Activated naive CD4-positive, alpha-beta T cell treated with anti-CD3 and anti-CD28 coated beads, Interleukin-2, amount 10 ng/mL, durations not matched to agents 7 days and 5 days (primary cell): ENCODE results near the gene IL31RA.

Source experiments
- CTCF ChIA-PET: fragments of 350-600 bp; sonication (Branson Sonifier 250); formaldehyde crosslinking; loops from one replicate; lab custom pipeline; 2021; ENCODE audit warnings: antibody characterized with exemption; lab: Charles Lee
- DNase-seq: peaks from one replicate; pipeline ENCODE4 v3.0.0-alpha.2; 2020
- H3K27ac Mint-ChIP-seq: one replicate; pipeline ENCODE4 v1.8.0; 2021; ENCODE audit warnings: mild to moderate bottlenecking, moderate library complexity, mixed read lengths
- H3K27me3 Mint-ChIP-seq: one replicate; pipeline ENCODE4 v1.8.0; 2021; ENCODE audit warnings: mild to moderate bottlenecking, mixed read lengths
- H3K36me3 Mint-ChIP-seq: one replicate; pipeline ENCODE4 v1.8.0; 2021; ENCODE audit warnings: mixed read lengths
- H3K4me1 Mint-ChIP-seq: one replicate; pipeline ENCODE4 v1.8.0; 2021; ENCODE audit warnings: mixed read lengths
- H3K4me3 Mint-ChIP-seq: one replicate; pipeline ENCODE4 v1.8.0; 2021; ENCODE audit warnings: mild to moderate bottlenecking, moderate library complexity, mixed read lengths
- H3K9me3 Mint-ChIP-seq: one replicate; pipeline ENCODE4 v1.8.0; 2021; ENCODE audit warnings: mixed read lengths

IL31RA gene

DNA sequence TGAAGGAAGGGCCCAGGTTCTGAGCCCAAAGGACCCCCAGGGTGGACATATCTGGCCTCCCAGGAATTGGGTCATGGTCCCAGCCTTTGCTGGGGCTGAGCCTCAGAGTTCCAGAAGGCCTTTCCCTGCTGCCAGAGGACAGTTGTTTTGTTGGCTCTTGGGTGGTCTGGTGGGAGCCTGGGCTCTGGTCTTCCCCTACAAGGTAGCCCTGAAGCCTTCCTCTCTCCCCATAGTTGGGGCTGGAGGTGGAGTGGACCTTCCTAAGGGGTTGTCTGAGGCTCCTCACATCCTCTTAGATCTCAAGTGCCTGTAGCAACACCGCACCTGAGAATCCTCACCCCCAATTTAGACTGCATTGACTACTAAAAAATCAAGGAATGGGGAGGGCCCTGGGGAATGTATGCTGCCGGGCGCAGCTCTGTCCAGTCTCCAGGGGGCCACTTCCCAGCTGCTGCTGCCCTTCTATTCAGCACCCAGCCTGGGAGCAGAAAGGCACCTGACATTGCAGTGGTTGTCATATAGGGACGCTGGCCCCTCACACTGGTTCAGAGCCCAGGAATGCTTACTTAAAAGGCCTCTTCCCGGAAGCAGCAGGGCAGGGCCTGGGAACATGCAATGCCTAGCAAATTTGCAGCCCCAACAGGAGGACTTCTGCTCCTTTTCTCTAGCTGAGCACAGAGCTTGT, 66.4 kb downstream of the IL31RA start:
- H3K4me3 Mint-ChIP-seq: no peak overlapping the region
- peaks cover 5% of the 10 kb centered on the region for H3K27me3 Mint-ChIP-seq
- no peak for DNase-seq
- no peak overlapping the region for H3K27ac Mint-ChIP-seq
- H3K4me1 Mint-ChIP-seq: peaks cover 24% of the 10 kb centered on the region
- no peaks in the 10 kb centered on the region for H3K9me3 Mint-ChIP-seq
- CTCF ChIA-PET: interaction anchor here (1.5 kb wide), 1 partner anchor 226 kb away, joined by 3 read pairs; no protein-coding TSS in a partner anchor
- no peaks in the 10 kb centered on the region for H3K36me3 Mint-ChIP-seq

DNA sequence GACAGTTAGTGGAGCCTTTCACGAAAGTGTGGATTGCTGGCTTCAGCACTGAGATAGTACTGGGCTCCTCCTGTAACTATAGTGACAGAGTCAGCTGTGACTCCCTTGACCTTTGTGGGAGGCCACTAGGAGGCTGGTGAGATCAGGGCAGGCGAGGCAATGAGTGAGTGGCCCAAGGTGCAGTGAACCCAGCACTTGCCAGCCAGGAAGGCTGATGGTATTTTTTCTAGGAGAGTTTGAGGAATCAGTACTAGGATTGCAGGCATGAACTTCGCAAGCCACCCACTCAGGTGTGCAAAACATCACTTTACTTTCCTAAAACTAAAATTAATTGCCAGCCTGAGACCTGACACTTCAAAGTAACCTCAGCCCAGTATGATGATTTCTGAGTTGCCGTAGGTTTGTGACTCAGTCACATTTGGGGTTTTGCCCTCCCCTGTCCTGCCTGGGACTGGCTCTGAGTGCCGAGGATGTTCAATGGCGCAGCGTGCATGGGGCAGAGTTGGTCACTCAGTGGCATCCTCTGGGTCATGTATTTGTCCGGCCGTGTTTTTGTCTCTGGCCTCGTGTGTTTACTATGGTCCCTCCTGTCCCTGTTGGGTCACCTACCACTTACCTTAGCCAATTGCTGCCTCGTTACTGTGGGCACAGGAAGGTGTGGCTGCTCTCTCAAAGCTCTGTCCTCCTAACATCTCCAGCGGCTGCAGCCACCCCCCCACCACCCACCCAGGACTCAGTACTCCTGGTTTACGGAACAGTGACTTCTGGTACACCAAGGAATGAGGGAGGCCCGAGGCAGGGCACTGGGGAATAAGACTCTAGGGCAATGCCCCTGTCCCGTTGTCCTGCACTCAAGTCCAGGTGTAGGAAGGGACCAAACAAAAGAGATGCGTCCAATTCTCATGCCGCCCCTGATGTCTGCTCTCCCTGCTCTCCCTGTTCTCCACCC, 67.2 kb downstream of the IL31RA start:
- H3K9me3 Mint-ChIP-seq: no peaks in the 10 kb centered on the region
- H3K4me1 Mint-ChIP-seq: peaks cover 30% of the 10 kb centered on the region
- CTCF ChIA-PET: interaction anchor here (1.5 kb wide), 1 partner anchor 227 kb away, joined by 3 read pairs; no protein-coding TSS in a partner anchor
- H3K27ac Mint-ChIP-seq: no peak overlapping the region
- peaks cover 5% of the 10 kb centered on the region for H3K27me3 Mint-ChIP-seq
- H3K36me3 Mint-ChIP-seq: no peaks in the 10 kb centered on the region
- H3K4me3 Mint-ChIP-seq: no peak overlapping the region
- no peak for DNase-seq

DNA sequence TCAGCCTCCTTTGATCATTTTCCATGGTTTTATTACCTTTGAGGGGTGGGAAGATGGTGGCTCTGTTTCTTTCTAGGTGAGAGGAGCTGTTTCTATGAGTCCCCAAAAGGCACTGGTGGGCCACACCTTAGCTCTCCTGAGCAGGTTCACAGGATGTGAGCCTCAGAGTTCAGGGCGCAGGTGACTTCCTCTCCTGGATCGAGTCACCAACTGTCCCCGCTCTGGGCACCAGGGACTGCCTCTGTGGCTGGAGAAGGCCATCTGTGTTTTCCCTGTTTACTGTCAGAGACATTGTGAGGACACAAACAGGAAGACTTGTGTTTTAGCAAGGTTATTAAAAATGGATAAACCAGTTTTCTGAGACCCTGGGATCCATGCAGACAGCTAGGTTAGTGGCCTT, 68.5 kb downstream of the IL31RA start:
- H3K4me1 Mint-ChIP-seq: peaks cover 37% of the 10 kb centered on the region
- H3K36me3 Mint-ChIP-seq: no peaks in the 10 kb centered on the region
- no peak overlapping the region for H3K4me3 Mint-ChIP-seq
- DNase-seq: peak; percentile 37
- no peak overlapping the region for H3K27ac Mint-ChIP-seq
- peaks cover 10% of the 10 kb centered on the region for H3K27me3 Mint-ChIP-seq
- CTCF ChIA-PET: interaction anchor here (1.0 kb wide), 2 partner anchors 64 to 152 kb away, joined by 3 to 4 read pairs; no protein-coding TSS in a partner anchor
- no peaks in the 10 kb centered on the region for H3K9me3 Mint-ChIP-seq

DNA sequence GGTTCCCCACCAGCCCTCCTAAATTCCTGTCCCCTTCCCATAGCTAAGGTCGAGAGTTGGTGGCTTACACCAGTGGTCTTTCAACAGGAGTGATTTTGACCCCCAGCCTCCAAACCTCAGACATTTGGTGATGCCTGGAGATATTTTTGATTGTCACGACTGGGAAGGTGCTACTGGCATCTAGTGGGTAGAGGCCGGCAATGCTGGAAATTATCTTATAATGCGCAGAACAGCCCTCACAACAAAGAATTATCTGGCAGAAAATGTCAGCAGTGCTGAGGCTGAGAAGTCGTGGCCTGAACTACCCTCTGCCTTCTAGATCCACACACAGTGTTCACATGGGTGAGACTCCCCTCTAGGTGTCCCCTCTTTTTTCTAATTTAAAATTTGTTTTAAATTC, 69.6 kb downstream of the IL31RA start:
- CTCF ChIA-PET: interaction anchor here (0.7 to 1.0 kb wide), 4 partner anchors 65 to 280 kb away, joined by 3 to 4 read pairs (median 4); no protein-coding TSS in a partner anchor
- Mint-ChIP-seq H3K9me3 (no peaks in the 10 kb centered on the region), H3K4me3 (no peak overlapping the region), H3K4me1 (peaks cover 40% of the 10 kb centered on the region), H3K27ac (no peak overlapping the region), H3K36me3 (no peaks in the 10 kb centered on the region), H3K27me3 (peaks cover 14% of the 10 kb centered on the region)
- DNase-seq: no peak

DNA sequence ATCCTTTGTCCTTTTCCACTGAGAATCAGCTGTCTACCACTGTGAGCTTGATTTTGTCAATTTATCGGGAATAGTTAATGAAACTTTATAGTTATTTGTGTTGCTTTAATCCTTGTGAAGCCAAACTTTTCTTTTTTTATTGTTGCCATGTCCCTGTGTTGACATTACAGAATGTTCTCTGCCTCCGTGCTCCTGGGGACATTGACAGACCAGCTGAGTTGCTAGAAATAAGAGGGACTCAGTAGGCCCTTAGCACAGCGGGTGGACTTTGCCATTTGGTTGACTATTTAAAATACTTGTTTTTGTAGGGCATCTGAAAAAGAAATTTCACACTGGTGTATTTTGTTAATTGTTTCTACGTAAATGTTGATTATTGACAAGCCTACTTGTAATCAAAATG, 70.5 kb downstream of the IL31RA start:
- H3K36me3 Mint-ChIP-seq: no peaks in the 10 kb centered on the region
- no peak for DNase-seq
- peaks cover 40% of the 10 kb centered on the region for H3K4me1 Mint-ChIP-seq
- H3K27ac Mint-ChIP-seq: no peak overlapping the region
- peaks cover 15% of the 10 kb centered on the region for H3K27me3 Mint-ChIP-seq
- H3K4me3 Mint-ChIP-seq: no peak overlapping the region
- H3K9me3 Mint-ChIP-seq: no peaks in the 10 kb centered on the region
- CTCF ChIA-PET: interaction anchor here (0.7 to 1.0 kb wide), 5 partner anchors 33 to 750 kb away, joined by 3 to 4 read pairs (median 3); no protein-coding TSS in a partner anchor

DNA sequence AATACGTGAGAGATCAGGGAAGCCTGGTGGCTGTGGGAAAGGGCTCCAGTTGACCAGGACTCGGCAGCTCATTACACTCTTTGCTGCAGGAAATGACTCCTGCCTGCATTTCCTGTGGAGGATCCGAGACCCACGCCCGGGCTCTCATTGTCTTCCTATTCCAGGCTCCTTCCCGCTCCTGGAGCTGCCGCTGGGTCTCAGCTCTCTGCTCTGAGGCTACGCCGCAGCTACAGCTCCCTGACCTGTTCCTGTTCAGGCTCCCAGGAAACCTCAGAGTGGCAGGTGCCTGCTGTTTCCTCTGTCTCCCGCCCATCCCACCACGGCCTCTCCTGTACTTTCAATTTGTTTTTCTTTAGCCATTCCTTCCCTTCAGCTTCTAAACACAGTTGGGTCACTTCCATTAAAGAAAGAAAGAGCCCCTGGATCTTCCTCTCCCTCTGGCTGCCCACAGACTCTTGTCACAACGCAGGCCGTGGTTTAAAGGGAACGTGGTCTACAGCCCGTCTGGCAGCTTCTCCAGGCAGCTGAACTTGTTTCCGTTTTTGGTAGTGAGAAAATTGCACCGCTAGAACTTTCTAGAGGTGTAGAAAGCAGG, 72.1 kb downstream of the IL31RA start:
- no peaks in the 10 kb centered on the region for H3K9me3 Mint-ChIP-seq
- peak; percentile 43 for DNase-seq
- peak overlapping the region; percentile 79 for H3K4me3 Mint-ChIP-seq
- peaks cover 17% of the 10 kb centered on the region for H3K27me3 Mint-ChIP-seq
- no peaks in the 10 kb centered on the region for H3K36me3 Mint-ChIP-seq
- CTCF ChIA-PET: interaction anchor here (1.3 to 2.6 kb wide), 4 partner anchors 9 to 232 kb away, joined by 3 to 11 read pairs (median 4); no protein-coding TSS in a partner anchor
- H3K4me1 Mint-ChIP-seq: peaks cover 37% of the 10 kb centered on the region
- peak overlapping the region; percentile 65 for H3K27ac Mint-ChIP-seq

DNA sequence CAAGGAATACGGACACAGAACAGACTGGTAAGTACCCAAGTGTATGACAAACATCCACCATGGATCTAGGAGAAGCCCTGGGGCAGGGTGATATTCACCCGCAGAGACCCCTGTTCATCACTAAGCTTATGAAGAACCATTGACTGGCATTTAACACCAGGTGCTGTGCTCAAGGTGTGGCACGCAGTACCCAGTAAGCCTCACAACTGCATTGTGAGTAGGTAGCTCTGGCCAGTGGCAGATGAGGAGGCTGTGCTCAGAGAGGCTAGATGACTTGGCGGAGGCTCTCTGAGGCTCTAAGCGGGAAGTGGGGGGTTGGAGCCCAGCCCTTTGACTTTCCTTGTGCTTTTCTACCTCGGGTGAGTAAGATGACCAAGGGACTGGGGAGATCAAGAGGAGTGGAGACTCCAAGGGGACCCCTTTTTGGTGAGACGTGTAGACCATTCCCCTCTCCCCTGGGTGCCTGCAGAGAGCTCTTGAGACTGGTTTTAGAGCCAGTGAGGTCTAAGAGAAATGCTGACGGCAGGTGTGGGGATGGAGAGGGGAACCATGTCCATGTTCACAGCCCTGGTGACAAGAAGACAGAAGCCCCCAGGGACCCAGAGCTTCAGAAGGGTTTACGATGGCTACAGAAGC, 72.8 kb downstream of the IL31RA start:
- peaks cover 34% of the 10 kb centered on the region for H3K4me1 Mint-ChIP-seq
- H3K27me3 Mint-ChIP-seq: peaks cover 17% of the 10 kb centered on the region
- CTCF ChIA-PET: interaction anchor here (0.6 to 2.6 kb wide), 5 partner anchors 9 to 232 kb away, joined by 3 to 11 read pairs (median 3); no protein-coding TSS in a partner anchor
- no peak overlapping the region for H3K27ac Mint-ChIP-seq
- H3K36me3 Mint-ChIP-seq: no peaks in the 10 kb centered on the region
- peak overlapping the region; percentile 79 for H3K4me3 Mint-ChIP-seq
- H3K9me3 Mint-ChIP-seq: no peaks in the 10 kb centered on the region
- no peak for DNase-seq

DNA sequence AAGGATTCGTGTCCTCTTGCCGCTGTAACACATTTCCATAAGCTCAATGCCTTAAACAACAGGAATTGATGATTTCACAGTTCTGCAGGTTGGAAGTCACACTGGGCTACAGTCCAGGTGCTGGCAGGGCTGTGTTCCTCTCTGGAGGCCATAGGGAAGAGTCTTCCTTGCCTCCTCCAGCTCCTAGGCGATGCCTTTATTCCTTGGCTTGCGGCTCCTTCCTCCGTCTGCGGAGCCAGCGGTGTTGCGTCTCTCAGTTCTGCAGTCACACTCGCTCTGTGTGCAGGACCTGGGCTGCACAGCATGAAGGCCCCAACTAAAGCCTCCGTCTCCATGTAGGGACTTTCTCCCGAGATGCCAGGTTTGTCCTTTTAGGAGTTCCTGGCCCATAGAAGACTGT, 73.6 kb downstream of the IL31RA start:
- peaks cover 17% of the 10 kb centered on the region for H3K27me3 Mint-ChIP-seq
- CTCF ChIA-PET: interaction anchor here (2.6 kb wide), 1 partner anchor 12 kb away, joined by 11 read pairs; no protein-coding TSS in a partner anchor
- no peak overlapping the region for H3K27ac Mint-ChIP-seq
- DNase-seq: no peak
- no peaks in the 10 kb centered on the region for H3K9me3 Mint-ChIP-seq
- no peak overlapping the region for H3K4me3 Mint-ChIP-seq
- H3K4me1 Mint-ChIP-seq: peaks cover 27% of the 10 kb centered on the region
- no peaks in the 10 kb centered on the region for H3K36me3 Mint-ChIP-seq

DNA sequence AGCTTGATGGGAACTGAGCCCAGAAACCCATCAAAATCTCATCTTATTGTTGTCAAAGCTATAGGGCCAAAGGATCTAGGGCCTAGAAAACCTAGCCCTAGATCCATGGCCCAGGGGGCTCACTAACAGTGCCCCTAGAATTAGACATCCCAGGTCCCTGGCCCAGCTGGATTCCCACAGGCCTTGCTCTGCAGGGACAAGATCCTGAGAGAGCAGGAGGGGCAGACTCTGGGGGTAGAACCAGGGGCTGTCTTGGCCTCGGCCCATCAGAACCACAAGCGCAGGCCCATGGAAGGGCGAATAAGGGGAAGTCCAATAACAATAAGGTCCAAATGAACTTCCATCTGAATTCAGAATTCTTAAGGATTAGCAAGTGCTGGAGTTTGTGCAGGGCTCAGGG, 74.0 kb downstream of the IL31RA start:
- peaks cover 17% of the 10 kb centered on the region for H3K27me3 Mint-ChIP-seq
- no peak for DNase-seq
- no peaks in the 10 kb centered on the region for H3K9me3 Mint-ChIP-seq
- CTCF ChIA-PET: interaction anchor here (2.6 kb wide), 1 partner anchor 12 kb away, joined by 11 read pairs; no protein-coding TSS in a partner anchor
- no peak overlapping the region for H3K27ac Mint-ChIP-seq
- no peak overlapping the region for H3K4me3 Mint-ChIP-seq
- H3K36me3 Mint-ChIP-seq: no peaks in the 10 kb centered on the region
- peaks cover 22% of the 10 kb centered on the region for H3K4me1 Mint-ChIP-seq

DNA sequence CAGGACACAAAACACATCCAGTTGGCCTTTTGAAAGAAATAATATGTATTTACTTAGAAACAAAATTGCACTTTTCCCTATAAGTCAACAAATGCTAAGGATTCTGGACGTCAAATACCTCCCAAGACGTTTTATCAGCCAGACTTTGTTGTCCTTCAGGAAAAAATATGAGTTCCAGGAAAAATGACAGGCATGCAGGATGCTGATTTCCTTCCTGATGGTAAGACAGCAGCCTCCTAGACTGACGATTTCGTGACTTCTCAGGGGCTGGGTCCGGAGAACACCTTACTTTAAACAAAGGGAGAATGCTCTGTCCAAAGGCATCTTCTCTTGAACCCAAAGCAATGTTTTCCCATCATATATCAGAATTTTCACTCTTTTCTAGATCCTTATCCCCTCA, 74.6 kb downstream of the IL31RA start:
- H3K4me1 Mint-ChIP-seq: peaks cover 20% of the 10 kb centered on the region
- no peaks in the 10 kb centered on the region for H3K9me3 Mint-ChIP-seq
- CTCF ChIA-PET: no interaction called here
- H3K27ac Mint-ChIP-seq: no peak overlapping the region
- no peaks in the 10 kb centered on the region for H3K36me3 Mint-ChIP-seq
- DNase-seq: no peak
- H3K27me3 Mint-ChIP-seq: peaks cover 17% of the 10 kb centered on the region
- no peak overlapping the region for H3K4me3 Mint-ChIP-seq

DNA sequence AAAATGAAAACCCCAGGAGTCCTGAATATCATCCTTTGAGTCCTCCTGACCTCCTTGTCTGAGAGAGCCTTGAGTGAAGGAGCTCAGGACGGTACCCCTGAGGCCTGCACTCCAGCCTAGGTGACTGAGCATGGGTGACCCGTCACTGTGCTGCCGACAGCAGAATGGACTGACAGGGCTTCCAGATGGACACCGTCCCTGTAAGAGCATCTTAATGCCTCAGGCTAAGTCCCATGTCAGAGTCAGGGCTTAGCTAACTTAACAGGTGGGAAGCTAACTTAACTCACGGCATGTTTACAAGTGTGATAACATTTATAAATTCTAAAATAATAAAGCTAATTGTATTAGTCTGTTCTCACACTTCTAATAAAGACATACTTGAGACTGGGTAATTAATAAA, 75.3 kb downstream of the IL31RA start:
- CTCF ChIA-PET: no interaction called here

DNA sequence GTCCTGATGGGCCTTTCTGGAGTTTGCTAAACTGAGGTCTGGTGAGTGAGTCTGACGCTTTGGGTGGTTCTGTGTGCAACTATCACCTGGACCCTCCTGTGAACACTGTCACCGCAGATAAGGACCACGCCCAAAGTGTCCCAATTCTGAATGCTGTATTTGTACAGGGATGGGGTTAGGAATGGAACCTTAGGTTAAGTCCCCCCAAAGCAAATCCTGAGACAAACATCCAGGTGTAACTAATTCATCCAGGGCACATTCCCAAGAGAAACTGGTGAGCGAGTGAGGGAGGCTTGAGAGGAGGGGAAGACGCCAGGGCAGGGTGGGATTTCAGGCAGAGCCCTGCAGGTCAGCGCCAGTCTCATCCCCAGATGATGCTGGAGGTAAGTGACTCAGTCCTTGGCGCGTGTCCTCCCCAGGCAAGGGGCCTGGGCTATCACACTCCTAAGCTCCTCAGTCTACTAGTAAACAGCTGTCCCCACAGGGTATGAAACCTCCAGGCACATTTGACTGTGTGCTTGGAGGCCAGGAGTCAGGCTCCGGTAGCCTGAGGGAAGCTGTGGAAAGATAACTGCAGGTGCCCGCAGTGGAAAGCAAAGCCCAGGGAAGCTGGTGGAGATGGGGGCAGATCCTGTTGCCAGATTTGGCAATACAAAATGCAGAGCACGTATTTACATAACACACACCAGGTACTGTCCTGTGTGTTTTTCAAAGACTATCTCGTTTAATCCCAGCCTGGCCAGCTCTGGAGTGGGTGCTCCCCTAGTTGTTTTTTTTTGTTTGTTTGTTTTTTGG, 76.9 kb downstream of the IL31RA start:
- no peak for DNase-seq
- H3K9me3 Mint-ChIP-seq: no peaks in the 10 kb centered on the region
- peaks cover 12% of the 10 kb centered on the region for H3K4me1 Mint-ChIP-seq
- no peak overlapping the region for H3K4me3 Mint-ChIP-seq
- H3K27ac Mint-ChIP-seq: no peak overlapping the region
- CTCF ChIA-PET: no interaction called here
- H3K27me3 Mint-ChIP-seq: peaks cover 17% of the 10 kb centered on the region
- H3K36me3 Mint-ChIP-seq: peaks cover 1% of the 10 kb centered on the region

More for the DNA sequence above, 75.3 kb downstream of the IL31RA start:
- Mint-ChIP-seq H3K27me3 (peaks cover 17% of the 10 kb centered on the region), H3K9me3 (no peaks in the 10 kb centered on the region), H3K27ac (no peak overlapping the region), H3K36me3 (no peaks in the 10 kb centered on the region), H3K4me3 (no peak overlapping the region), H3K4me1 (peaks cover 20% of the 10 kb centered on the region)
- no peak for DNase-seq
